VCaP (cell line): ENCODE data around the gene NID1.
"Not testable (repeated sequence)": the region's sequence is repeated elsewhere in the genome, so short reads cannot be mapped to it uniquely, and the experiment has no call there.

Experiments
- H3K27ac ChIP-seq: fragments of 450-650 bp; 2 replicates; pipeline ENCODE4 v1.5.1; 2017
- TF ChIP-seq, protein P1 (sequence below): fragments of 450-650 bp; conservative IDR thresholded peaks from 2 replicates; pipeline ENCODE4 v1.5.1; 2017; ENCODE audit warnings: mild to moderate bottlenecking, moderate library complexity

The NID1 gene

DNA sequence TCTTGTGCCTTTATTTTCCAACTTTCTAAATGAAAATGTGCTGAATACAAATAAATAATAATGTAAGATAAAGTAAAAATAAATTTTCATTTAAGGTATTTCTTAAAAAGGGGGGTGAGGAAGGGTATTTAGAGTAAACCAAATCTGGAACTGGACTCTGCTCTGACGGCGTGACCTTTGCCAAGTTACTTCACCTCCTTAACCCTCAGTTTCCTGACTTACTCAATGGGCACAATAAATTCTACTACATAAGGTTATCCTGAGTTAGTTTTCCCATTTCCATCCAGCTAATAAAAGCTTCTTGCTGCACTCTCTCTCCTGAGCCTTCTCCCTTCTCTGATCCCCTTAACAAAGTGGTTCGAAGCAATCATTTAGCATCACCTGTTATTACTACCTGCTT lies 93.9 kb downstream of the NID1 start:
- TF ChIP-seq, protein P1, sequence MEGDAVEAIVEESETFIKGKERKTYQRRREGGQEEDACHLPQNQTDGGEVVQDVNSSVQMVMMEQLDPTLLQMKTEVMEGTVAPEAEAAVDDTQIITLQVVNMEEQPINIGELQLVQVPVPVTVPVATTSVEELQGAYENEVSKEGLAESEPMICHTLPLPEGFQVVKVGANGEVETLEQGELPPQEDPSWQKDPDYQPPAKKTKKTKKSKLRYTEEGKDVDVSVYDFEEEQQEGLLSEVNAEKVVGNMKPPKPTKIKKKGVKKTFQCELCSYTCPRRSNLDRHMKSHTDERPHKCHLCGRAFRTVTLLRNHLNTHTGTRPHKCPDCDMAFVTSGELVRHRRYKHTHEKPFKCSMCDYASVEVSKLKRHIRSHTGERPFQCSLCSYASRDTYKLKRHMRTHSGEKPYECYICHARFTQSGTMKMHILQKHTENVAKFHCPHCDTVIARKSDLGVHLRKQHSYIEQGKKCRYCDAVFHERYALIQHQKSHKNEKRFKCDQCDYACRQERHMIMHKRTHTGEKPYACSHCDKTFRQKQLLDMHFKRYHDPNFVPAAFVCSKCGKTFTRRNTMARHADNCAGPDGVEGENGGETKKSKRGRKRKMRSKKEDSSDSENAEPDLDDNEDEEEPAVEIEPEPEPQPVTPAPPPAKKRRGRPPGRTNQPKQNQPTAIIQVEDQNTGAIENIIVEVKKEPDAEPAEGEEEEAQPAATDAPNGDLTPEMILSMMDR = no peak
- H3K27ac ChIP-seq = peak overlapping the region; percentile 42; the same call in 1 of the 2 replicates

DNA sequence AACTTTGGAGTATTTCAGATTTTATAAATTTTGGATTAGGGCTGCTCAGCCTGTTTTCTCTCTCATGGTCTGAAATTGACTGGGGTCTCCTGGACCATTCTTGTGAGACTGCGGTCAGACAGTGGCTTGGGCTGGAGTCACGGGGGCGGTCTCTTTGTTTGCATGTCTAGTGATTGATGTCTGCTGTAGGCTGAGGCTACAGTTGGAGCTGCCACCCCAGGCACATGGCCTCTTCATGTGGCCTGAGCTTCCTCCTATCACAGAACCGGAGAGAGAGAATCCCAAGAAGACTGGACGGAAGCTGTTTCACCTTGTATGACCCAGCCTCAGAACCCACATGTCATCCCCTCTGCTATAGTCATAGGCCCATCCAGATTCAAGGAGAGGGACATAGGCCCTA lies 96.1 kb downstream of the NID1 start:
- TF ChIP-seq, protein P1 = no peak
- no peak overlapping the region for H3K27ac ChIP-seq

DNA sequence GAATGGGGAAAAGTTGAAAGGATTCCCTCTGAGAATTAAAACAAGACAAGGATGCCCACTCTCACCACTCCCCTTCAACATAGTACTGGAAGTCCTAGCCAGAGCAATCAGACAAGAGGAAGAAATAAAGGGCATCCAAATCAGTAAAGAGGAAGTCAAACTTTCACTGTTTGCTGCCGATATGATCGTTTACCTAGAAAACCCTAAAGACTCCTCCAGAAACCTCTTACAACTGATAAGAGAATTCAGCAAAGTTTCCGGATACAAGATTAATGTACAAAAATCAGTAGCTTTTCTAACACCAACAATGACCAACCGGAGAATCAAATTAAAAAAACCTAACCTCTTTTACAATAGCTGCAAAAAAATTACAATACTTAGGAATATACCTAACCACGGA lies 98.8 kb downstream of the NID1 start:
- H3K27ac ChIP-seq = not testable (repeated sequence)

DNA sequence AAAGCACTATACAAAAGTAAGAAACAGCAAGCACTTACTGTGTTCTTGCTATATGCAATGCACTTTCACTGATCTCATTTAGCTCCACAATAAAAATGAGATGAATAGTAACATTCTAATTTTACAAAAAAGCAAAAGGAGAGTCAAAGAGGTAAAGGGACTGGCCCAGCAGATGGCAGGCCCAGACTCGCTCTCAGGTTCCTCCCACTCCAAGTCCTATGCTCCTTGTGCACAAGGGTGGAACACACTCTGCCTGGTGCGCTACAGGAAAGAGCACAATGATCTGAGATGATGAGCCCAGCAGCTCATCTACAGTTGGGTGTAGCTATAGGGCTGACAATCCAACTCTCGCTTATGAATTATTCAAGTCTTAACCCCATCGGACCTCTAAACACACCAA lies 104.1 kb downstream of the NID1 start:
- TF ChIP-seq, protein P1 = no peak

DNA sequence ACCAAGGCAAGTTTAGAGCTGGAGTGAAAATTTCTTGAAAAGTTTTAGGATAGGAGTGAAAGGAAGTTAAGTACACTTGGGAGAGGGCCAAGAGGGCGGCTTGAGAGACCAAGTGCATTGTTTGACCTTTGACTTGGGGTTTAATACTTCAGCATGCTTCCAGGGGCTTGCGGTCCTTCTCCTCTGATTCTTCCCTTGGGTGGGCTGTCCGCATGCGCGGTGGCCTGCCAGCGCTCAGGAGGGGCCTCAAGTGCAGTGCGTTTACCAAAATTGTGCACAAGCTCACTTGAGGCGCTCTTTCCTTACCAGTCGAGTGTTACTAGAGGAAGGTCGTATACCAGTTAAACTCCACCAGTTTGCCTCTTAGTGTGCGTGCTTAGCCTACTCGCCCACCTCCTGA lies 106.9 kb downstream of the NID1 start:
- TF ChIP-seq, protein P1 = no peak
- H3K27ac ChIP-seq = no peak overlapping the region

More for the DNA sequence above, 104.1 kb downstream of the NID1 start:
- no peak overlapping the region for H3K27ac ChIP-seq

DNA sequence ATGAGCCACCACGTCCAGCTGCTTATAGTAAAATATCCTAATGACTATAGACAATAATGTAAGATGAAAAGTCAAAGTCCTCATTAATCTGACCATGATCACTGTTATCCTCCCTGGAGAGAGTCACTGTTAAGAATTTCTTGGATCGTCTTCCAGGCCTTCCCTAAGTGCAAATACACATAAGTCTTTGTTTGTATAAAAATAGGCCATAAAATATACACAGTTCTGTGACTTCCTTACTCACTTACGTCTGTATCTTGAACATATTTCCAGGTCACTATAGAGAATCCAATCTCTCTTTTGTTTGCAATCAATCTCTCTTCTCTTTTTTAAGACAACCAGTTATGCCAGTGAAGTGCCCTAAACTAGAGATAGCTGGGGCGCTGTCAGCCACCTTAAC lies 109.1 kb downstream of the NID1 start:
- peak overlapping the region; percentile 42 for H3K27ac ChIP-seq
- TF ChIP-seq, protein P1 = no peak

DNA sequence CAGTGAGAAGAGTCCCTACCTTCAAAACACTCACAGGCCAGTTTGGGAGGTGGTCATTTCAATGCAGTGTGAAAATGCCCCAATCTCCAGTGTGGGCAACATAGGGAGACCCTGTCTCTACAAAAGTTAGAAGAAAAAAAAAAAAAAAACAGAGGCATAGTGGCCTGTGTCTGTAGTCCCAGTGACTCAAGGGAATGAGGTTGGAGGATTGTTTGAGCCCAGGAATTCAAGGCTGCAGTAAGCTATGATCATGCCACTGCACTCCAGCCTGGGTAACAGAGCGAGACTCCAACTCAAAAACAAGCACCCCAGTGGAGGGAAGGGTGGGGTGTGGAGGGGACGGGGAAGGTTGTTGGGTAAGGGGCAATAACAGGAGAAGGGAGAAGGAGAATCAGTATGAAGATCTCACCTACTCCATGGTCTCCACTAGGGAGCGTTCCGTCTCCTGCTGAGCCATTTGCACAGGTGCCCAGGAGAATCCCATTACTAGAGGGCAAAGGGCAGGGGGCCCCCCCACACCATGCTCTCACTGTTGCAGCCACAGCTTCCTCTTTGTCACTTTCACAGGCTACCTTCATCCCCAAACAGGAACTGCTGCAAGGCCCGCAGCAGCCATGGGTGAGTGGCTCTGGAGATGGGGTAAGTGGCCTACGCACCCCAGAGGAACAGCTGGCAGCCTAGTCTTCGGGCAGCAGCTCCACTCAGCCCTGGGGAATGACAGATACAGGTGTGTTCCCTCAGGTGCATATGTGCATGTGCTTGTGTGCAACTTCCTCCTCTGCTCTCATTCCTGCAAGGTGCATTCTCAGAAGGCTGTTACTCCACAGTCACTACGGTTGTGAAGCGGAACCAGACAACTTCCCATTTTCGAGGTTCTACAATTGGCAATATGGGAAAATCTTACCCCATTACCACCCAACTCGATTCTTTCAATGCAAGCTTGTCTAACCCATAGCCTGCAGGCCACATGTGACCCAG lies 110.3 kb downstream of the NID1 start:
- H3K27ac ChIP-seq = peak overlapping the region; percentile 42; the same call in 1 of the 2 replicates
- TF ChIP-seq, protein P1 = no peak

DNA sequence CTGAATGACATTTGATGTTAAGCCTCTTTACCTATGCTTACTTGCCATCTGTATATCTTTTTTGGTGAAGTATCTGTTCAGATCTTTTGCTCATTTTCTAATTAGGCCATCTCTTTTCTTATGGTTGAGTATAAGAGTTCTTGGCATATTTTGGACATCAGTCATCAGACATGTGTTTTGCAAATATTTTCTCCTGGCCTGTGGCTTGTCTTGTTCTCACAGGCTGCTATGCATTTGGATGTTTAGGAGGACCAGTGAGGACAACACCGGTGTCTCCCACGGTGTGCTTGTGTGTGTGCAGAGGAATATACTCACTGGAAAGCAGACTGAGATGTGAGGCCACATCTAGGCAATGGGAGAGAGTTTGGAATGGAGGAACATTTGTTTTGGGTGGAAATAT lies 111.1 kb downstream of the NID1 start:
- no peak overlapping the region for H3K27ac ChIP-seq
- TF ChIP-seq, protein P1 = no peak
